Panc1 (cell line): ENCODE data around the gene UBE2J1. TPM values are rescaled to one million over a fixed set of nuclear protein-coding genes. Genes with fewer than 3 reads are reported as not detected.

ENCODE experiments used
- ATAC-seq: fragments of 200-7000 bp; cut with Tn5 transposase; 2 replicates; pipeline ENCODE4 v1.9.1; 2020; ENCODE audit warnings: mild to moderate bottlenecking, moderate library complexity
- BruUV-seq: library from RNA; stranded (reverse); fragments of 400-500 nt; replicated peaks from 2 replicates; lab custom pipeline; 2021; lab: Mats Ljungman, UMichigan
- CTCF ChIA-PET: fragments of 300-600 bp; sonication (Branson Sonifier 250); formaldehyde crosslinking; loops from one replicate; lab custom pipeline; 2022; ENCODE audit warnings: antibody characterized with exemption; lab: Charles Lee
- POLR2A ChIA-PET: fragments of 300-600 bp; sonication (Branson Sonifier 250); formaldehyde crosslinking; loops from one replicate; lab custom pipeline; 2022; ENCODE audit warnings: antibody characterized with exemption; lab: Charles Lee
- DNase-seq: peaks from one replicate; pipeline ENCODE4 v3.0.0-alpha.2; 2010; ENCODE audit warnings: low read depth, low spot score
- H3K27ac ChIP-seq: 2 replicates; pipeline ENCODE4 v1.5.1; 2011; ENCODE audit warnings: mild to moderate bottlenecking, low read length, inconsistent platforms
- H3K27me3 ChIP-seq: fragments of 200-500 bp; sonication (Bioruptor generic); 2 replicates; pipeline ENCODE4 v1.6.0; 2014; ENCODE audit warnings: low read length, inconsistent platforms; ENCODE audit not compliant: control insufficient read depth, insufficient read depth
- H3K36me3 ChIP-seq: fragments of 200-500 bp; sonication (Bioruptor generic); 2 replicates; pipeline ENCODE4 v1.5.1; 2014; ENCODE audit warnings: inconsistent platforms, mild to moderate bottlenecking, low read length, moderate library complexity; ENCODE audit not compliant: control insufficient read depth, insufficient read depth
- H3K4me1 ChIP-seq: 2 replicates; pipeline ENCODE4 v1.5.1; 2011; ENCODE audit warnings: inconsistent platforms, mild to moderate bottlenecking, low read length, moderate library complexity; ENCODE audit not compliant: control insufficient read depth, insufficient read depth
- H3K4me3 ChIP-seq, 2 experiments: 2 replicates each; pipeline ENCODE4 v1.5.1; 2011 to 2012; ENCODE audit warnings: low read depth in 2 of 2, low read length in 2 of 2, mild to moderate bottlenecking in 2 of 2, inconsistent platforms in 1 of 2, moderate library complexity in 1 of 2
- H3K9me3 ChIP-seq: fragments of 200-500 bp; sonication (Bioruptor generic); 2 replicates; pipeline ENCODE4 v1.5.1; 2014; ENCODE audit warnings: low read depth, mild to moderate bottlenecking, inconsistent platforms, low read length, moderate library complexity; ENCODE audit not compliant: control insufficient read depth, insufficient read depth
- CTCF ChIP-seq: fragments of 450-650 bp; IDR thresholded peaks from 2 replicates; pipeline ENCODE4 v1.5.1; 2017; ENCODE audit warnings: mild to moderate bottlenecking
- POLR2AphosphoS5 ChIP-seq: IDR thresholded peaks from 2 replicates; pipeline ENCODE4 v1.6.1; 2012; ENCODE audit warnings: mild to moderate bottlenecking, low read depth, low read length, moderate library complexity
- REST ChIP-seq, 2 experiments: IDR thresholded peaks; 2 replicates each; pipeline ENCODE4 v1.6.1; 2011 to 2012; ENCODE audit warnings: low read depth in 2 of 2, control low read depth in 1 of 2, low read length in 1 of 2, mild to moderate bottlenecking in 1 of 2, moderate library complexity in 1 of 2; ENCODE audit not compliant: insufficient read depth in 1 of 2
- SIN3A ChIP-seq: IDR thresholded peaks from 2 replicates; pipeline ENCODE4 v1.6.1; 2012; ENCODE audit warnings: low read depth, mild to moderate bottlenecking, low read length, moderate library complexity, borderline replicate concordance; ENCODE audit not compliant: insufficient read depth
- TCF7L2 ChIP-seq: IDR thresholded peaks from 2 replicates; pipeline ENCODE4 v1.6.1; 2011; ENCODE audit warnings: mild to moderate bottlenecking, low read depth, low read length, inconsistent platforms
- in situ Hi-C: cut with HindIII; loops from 2 replicates; pipeline ENCODE4 v1.10.0; 2016; ENCODE audit warnings: low sequenced_read_pairs, low pct_unique_long_range_greater_than_20kb
- intact Hi-C: fragments of 100-400 bp; cut with micrococcal nuclease; formaldehyde crosslinking; loops from one replicate; pipeline ENCODE4 v1.10.0; 2022; ENCODE audit not compliant: unreplicated experiment
- total RNA-seq: library from RNA; stranded (reverse); gene quantifications from one replicate; pipeline ENCODE4 v1.2.1, GENCODE V29; 2021; ENCODE audit not compliant: unreplicated experiment

Gene UBE2J1
- total RNA-seq, 1 experiment from 2014 or later, result 30.5 TPM

GRCh38 chr6:89385846-89386245 lies 33.3 kb upstream of the UBE2J1 start:
- CTCF ChIA-PET, result interaction anchor here (1.2 kb wide), 1 partner anchor 14 kb away, joined by 4 read pairs; no protein-coding TSS in a partner anchor
- Histone ChIP-seq H3K9me3 (no peaks in the 10 kb centered on the region), H3K27ac (no peak overlapping the region), H3K4me3 (no peak overlapping the region), H3K27me3 (no peaks in the 10 kb centered on the region), H3K36me3 (no peaks in the 10 kb centered on the region), H3K4me1 (no peaks in the 10 kb centered on the region)
- no peak for DNase-seq
- TF ChIP-seq POLR2AphosphoS5, result no peak
- TF ChIP-seq TCF7L2, result no peak
- TF ChIP-seq SIN3A, result no peak
- TF ChIP-seq REST (IDR thresholded peaks at IDR 0.05; ENCODE audit: insufficient read depth in 1 of 2, low read depth in 2 of 2, low read length in 1 of 2), result no peak
- TF ChIP-seq CTCF, result no peak
- in situ Hi-C loops, result no loop called here
- POLR2A ChIA-PET, result no interaction called here
- intact Hi-C loops, result no loop called here
- BruUV-seq, result no TSS peak
- no peak for ATAC-seq

GRCh38 chr6:89385156-89385667 lies 32.7 kb upstream of the UBE2J1 start:
- in situ Hi-C loops (no loop called here), intact Hi-C loops (no loop called here)
- Histone ChIP-seq H3K4me3 (no peak overlapping the region), H3K27ac (no peak overlapping the region), H3K36me3 (no peaks in the 10 kb centered on the region), H3K27me3 (no peaks in the 10 kb centered on the region), H3K9me3 (no peaks in the 10 kb centered on the region), H3K4me1 (no peaks in the 10 kb centered on the region)
- TF ChIP-seq SIN3A, result no peak
- TF ChIP-seq POLR2AphosphoS5, result no peak
- no peak for TF ChIP-seq REST (IDR thresholded peaks at IDR 0.05; ENCODE audit: insufficient read depth in 1 of 2, low read depth in 2 of 2, low read length in 1 of 2)
- TF ChIP-seq CTCF, result no peak
- no peak for TF ChIP-seq TCF7L2
- ChIA-PET POLR2A (no interaction called here), CTCF (interaction anchor here (1.2 kb wide), 1 partner anchor 13 kb away, joined by 4 read pairs; no protein-coding TSS in a partner anchor)
- DNase-seq (no peak), ATAC-seq (no peak)
- BruUV-seq, result no TSS peak
